GDM1 (cell line): ENCODE data around the gene ISYNA1.

Source experiments
- DNase-seq: peaks from one replicate; lab custom pipeline; 2025; lab: John Stamatoyannopoulos, UW

The ISYNA1 gene

GRCh38 chr19:18443831-18444230 is 5.9 kb upstream of the ISYNA1 start:
- no peak for DNase-seq

- DNase-seq, result no peak
Measured at GRCh38 chr19:18443406-18443805, 5.5 kb upstream of the ISYNA1 start.

DNA sequence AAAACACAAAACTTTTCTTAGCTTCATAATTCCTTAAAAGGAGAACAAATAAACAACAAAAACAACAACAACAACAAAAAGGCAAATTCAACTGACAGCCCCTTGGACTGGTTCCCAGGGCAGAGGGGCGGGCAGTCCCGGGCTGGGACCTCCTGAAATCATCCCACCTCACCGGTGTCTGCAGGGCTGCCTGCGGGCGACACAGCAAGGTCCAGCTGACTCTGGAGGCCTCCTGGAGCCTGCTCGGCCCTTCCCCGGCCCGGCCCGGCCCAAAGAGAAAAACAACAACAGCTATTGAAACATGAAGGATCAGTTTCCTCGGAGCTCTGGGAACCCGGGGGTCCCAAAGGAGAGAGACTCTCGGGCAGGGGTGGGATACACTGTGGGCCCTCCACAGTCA is 5.0 kb upstream of the ISYNA1 start:
- DNase-seq, result no peak

GRCh38 chr19:18441804-18442788 is 4.2 kb upstream of the ISYNA1 start:
- DNase-seq, result no peak

- DNase-seq, result no peak
Measured at GRCh38 chr19:18440936-18441803, 3.2 kb upstream of the ISYNA1 start.

- no peak for DNase-seq
Measured at GRCh38 chr19:18440415-18440877, 2.5 kb upstream of the ISYNA1 start.

DNA sequence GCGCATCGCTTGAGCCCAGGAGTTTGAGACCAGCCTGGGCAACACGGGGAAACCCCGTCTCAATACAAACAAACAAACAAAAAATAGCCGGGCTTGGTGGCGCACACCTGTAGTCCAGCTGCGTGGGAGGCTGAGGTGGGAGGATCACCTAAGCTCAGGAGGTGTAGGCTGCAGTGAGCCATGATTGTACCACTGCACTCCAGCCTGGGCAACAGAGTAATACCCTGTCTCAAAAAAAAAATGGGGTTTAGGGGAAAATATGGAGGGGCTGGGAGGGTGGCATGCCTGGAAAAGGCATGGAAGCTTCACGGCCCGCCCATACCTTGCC is 1.9 kb upstream of the ISYNA1 start:
- no peak for DNase-seq

GRCh38 chr19:18439025-18439909 is 1.3 kb upstream of the ISYNA1 start:
- DNase-seq, result no peak

GRCh38 chr19:18438331-18439024 is 545 bp upstream of the ISYNA1 start:
- DNase-seq, result no peak

- peak; percentile 79 for DNase-seq
Measured at GRCh38 chr19:18436671-18437490, 1.1 kb downstream of the ISYNA1 start.

DNA sequence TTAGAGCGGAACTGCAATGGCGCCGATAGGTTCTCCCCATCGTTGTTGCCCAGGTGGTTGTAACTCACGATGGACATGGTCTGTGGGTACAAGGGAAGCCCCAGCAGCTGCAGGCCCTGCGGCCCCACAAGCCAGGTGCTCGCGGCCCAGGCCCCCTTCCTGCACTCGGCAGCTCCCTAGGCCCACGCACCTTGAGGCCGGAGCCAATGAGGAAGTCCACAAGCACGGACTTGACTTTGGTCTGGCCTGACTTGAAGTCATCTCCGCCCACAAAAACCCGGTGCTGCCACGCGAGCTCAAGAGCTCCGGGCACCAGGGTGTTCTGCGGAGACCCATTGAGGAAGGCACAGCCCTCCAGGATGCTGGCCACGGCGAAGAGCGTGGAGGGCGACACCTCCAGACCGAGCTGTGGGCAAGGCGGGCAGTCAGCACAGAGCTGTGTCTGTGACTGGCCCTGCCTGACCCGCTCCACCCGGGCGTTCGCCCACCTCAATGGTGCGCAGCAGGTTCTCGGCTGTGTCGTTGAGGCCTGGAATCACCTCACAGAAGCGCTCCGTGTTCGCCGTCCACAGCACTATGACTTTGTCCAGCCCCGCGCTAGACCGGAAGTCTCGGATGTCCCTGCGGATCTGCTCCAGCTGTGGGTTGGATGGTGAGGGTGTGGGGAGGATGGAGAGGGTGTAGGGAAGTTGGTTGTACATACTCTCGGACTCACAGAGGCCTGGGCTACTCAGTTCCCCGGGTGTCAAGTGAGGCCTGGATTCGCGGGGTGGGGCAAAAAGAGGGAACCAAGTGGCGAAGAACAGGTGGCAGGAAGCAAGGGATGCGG is 1.9 kb downstream of the ISYNA1 start:
- DNase-seq, result no peak

GRCh38 chr19:18435178-18435841 is 2.6 kb downstream of the ISYNA1 start:
- no peak for DNase-seq

DNA sequence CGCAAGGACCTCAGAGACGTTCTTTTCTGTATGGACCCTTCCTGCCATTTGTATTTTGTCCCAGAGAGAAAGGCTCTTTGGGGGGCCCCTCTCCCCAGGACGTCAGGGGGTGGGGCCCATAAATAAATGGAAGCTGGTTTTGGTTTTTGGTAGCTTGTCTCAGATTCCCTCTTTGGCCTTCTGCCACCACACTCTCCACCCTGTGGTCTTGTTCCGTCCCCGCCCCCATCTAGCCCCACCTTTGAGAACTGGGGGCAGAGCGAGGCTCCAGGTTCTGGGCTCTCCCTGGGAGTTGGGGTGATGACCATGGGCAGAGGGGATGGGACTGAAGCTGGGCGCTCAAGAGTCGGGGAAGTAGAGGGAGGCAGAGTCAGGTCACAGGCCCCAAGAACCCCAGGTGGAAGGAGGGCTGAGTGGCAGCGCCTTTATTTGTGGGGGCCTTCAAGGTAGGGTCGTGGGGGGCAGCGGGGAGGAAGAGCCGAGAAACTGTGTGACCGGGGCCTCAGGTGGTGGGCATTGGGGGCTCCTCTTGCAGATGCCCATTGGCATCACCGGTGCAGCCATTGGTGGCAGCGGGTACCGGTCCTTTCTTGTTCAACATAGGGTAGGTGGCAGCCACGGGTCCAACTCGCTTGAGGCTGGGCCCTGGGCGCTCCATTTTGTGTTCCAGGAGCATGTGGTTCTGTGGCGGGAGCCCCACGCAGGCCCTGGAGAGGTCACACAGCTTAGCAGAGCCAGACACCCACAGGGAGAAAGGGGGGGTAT is 3.3 kb downstream of the ISYNA1 start:
- DNase-seq, result no peak

GRCh38 chr19:18433735-18434398 is 4.1 kb downstream of the ISYNA1 start:
- DNase-seq, result no peak

GRCh38 chr19:18433015-18433691 is 4.8 kb downstream of the ISYNA1 start:
- DNase-seq, result no peak

DNA sequence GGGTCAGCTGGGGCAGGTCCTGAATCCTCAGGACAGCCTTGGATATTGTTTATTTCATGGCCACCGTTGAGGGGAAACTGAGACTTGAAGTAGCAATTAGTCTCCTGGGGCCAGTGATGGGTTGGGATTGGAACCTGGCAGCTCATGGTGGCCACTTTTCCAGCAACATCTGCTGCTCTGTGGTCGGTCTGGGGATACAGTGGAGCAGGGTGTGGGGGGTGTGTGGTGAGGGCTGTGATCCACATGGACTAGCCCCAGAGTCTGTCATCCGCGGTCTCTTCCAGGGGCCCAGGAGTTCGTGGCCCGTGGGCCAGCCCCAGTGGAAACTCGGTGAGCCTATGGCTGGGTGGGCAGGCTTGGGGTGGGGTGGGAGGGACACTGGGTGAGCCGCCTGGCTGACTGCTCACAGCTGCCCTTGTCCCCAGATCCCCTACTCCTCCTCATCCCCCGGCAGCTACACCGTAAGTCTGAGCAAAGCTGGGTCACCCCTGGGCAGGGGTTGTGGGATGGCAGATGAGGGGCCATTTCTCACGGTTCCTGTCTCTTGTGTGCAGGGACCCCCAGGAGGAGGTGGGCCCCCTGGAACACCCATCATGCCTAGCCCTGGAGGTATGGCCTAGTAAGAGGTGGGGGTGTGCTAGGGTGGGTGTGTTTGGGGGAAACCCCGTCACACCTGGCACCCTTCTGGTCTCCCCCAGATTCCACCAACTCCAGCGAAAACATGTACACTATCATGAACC is 5.5 kb downstream of the ISYNA1 start:
- no peak for DNase-seq
